ENCODE measurements around the gene NABP2. TPM values are rescaled to one million over a fixed set of nuclear protein-coding genes. Genes with fewer than 3 reads are reported as not detected.
"Not testable (repeated sequence)": the region's sequence is repeated elsewhere in the genome, so short reads cannot be mapped to it uniquely, and the experiment has no call there.

Gene NABP2
- total RNA-seq, 1 donor from 2014 or later: 17.5 TPM

- not testable (repeated sequence) for DNase-seq (ENCODE audit: low read depth in 2 of 2)
Observed at GRCh38 chr12:56272468-56272867, 48.3 kb downstream of the NABP2 start.

- DNase-seq (ENCODE audit: low read depth in 2 of 2): no peak
Observed at GRCh38 chr12:56274299-56274698, 50.2 kb downstream of the NABP2 start.

- DNase-seq (ENCODE audit: low read depth in 2 of 2): no peak
Observed at GRCh38 chr12:56278905-56279304, 54.8 kb downstream of the NABP2 start.

Other genes starting within 250 kb of the NABP2 start
- 8.9 and 10.1 TPM in 2 replicates for gene SUOX, start 227.1 kb upstream of the NABP2 start, total RNA-seq
- gene IKZF4, start 203.3 kb upstream of the NABP2 start, total RNA-seq: 0.20 and 0.22 TPM in 2 replicates
- gene RPS26, start 182.4 kb upstream of the NABP2 start, total RNA-seq: 99.2 and 124 TPM in 2 replicates
- gene ERBB3, start 144.2 kb upstream of the NABP2 start, total RNA-seq: under 0.01 and 0.22 TPM in 2 replicates
- gene PA2G4, start 119.8 kb upstream of the NABP2 start, total RNA-seq: 80.8 and 102 TPM in 2 replicates
- 2,546 and 2,559 TPM in 2 replicates for gene RPL41, start 107.7 kb upstream of the NABP2 start, total RNA-seq
- 2.6 and 5.0 TPM in 2 replicates for gene ZC3H10, start 106.1 kb upstream of the NABP2 start, total RNA-seq
- 270 and 326 TPM in 2 replicates for gene ESYT1, start 96.1 kb upstream of the NABP2 start, total RNA-seq
- 63.6 and 75.0 TPM in 2 replicates for gene MYL6B, start 71.8 kb upstream of the NABP2 start, total RNA-seq
- gene MYL6, start 66.0 kb upstream of the NABP2 start, total RNA-seq: 2,671 and 3,118 TPM in 2 replicates
- gene SMARCC2, start 34.9 kb upstream of the NABP2 start, total RNA-seq: 31.4 and 45.8 TPM in 2 replicates
- gene RNF41, start 2.4 kb upstream of the NABP2 start, total RNA-seq: 42.5 and 73.0 TPM in 2 replicates
- gene SLC39A5, start 5.7 kb downstream of the NABP2 start, total RNA-seq: not detected in 2 replicates
- 8.3 and 10.7 TPM in 2 replicates for gene ANKRD52, start 34.0 kb downstream of the NABP2 start, total RNA-seq
- gene COQ10A, start 42.6 kb downstream of the NABP2 start, total RNA-seq: 5.9 and 7.9 TPM in 2 replicates
- 75.6 and 111 TPM in 2 replicates for gene CS, start 76.0 kb downstream of the NABP2 start, total RNA-seq
- gene CNPY2, start 91.6 kb downstream of the NABP2 start, total RNA-seq: 55.6 and 69.2 TPM in 2 replicates
- gene PAN2, start 109.7 kb downstream of the NABP2 start, total RNA-seq: 5.7 and 10.9 TPM in 2 replicates
- gene IL23A, start 114.5 kb downstream of the NABP2 start, total RNA-seq: under 0.01 TPM in 1 of 2 replicates, not detected in the other
- 34.7 and 79.4 TPM in 2 replicates for gene STAT2, start 135.8 kb downstream of the NABP2 start, total RNA-seq
- not detected in 2 replicates for gene APOF, start 138.5 kb downstream of the NABP2 start, total RNA-seq
- 7.3 and 8.3 TPM in 2 replicates for gene TIMELESS, start 225.1 kb downstream of the NABP2 start, total RNA-seq
- under 0.01 and 0.40 TPM in 2 replicates for gene MIP, start 230.3 kb downstream of the NABP2 start, total RNA-seq
- gene SPRYD4, start 244.2 kb downstream of the NABP2 start, total RNA-seq: 1.3 and 1.8 TPM in 2 replicates

Measured in lung microvascular endothelial cell (primary cell).